Peyer's patch (tissue), 4 donors: ENCODE results near the gene GALNT9. TPM values are rescaled to one million over a fixed set of nuclear protein-coding genes. Genes with fewer than 3 reads are reported as not detected.

Experiments
- DNase-seq, 3 donors: peaks; one replicate each; pipeline ENCODE4 v3.0.0-alpha.2; 2017 to 2019
- H3K27ac ChIP-seq, 4 donors: fragments of 200-600 bp; sonication (generic); one replicate each; pipeline ENCODE4 v1.5.1; 2016 to 2019
- H3K27me3 ChIP-seq, 2 donors: fragments of 200-600 bp; sonication (generic); one replicate each; pipeline ENCODE4 v1.5.1; 2019
- H3K36me3 ChIP-seq, 3 donors: fragments of 200-600 bp; sonication (generic); one replicate each; pipeline ENCODE4 v1.5.1; 2016 to 2019
- H3K4me1 ChIP-seq, 4 donors: fragments of 200-600 bp; sonication (generic); one replicate each; pipeline ENCODE4 v1.5.1; 2016 to 2019
- H3K4me3 ChIP-seq, 4 donors: fragments of 200-600 bp; sonication (generic); 1 replicate in 3 of 4; 2 replicates in 1 of 4; pipeline ENCODE4 v1.5.1; 2016 to 2019; ENCODE audit warnings: mild to moderate bottlenecking in 1 of 4
- H3K9me3 ChIP-seq, 4 donors: fragments of 200-600 bp; sonication (generic); one replicate each; pipeline ENCODE4 v1.5.1; 2016 to 2019; ENCODE audit warnings: mild to moderate bottlenecking in 1 of 4
- CTCF ChIP-seq, 6 experiments: fragments of 450-650 bp in 4 of 6; fragments of 200-600 bp in 2 of 6; sonication (generic) in 1 of 6; IDR thresholded peaks; one replicate each; pipeline ENCODE4 v1.5.1; 2017 to 2019; ENCODE audit warnings: antibody characterized with exemption in 6 of 6, mild to moderate bottlenecking in 3 of 6, moderate library complexity in 1 of 6
- POLR2A ChIP-seq, 2 donors: fragments of 450-650 bp; IDR thresholded peaks; one replicate each; pipeline ENCODE4 v1.5.1; 2017; ENCODE audit warnings: antibody characterized with exemption in 2 of 2, mild to moderate bottlenecking in 2 of 2, moderate library complexity in 2 of 2
- total RNA-seq, 4 donors: library from RNA; depleted of rRNA; stranded (reverse); fragments of >200 nt; gene quantifications; one replicate each; pipeline ENCODE4 v1.1.0, GENCODE V29; 2016

The GALNT9 gene
- total RNA-seq, 4 donors from 2014 or later: not detected

DNA sequence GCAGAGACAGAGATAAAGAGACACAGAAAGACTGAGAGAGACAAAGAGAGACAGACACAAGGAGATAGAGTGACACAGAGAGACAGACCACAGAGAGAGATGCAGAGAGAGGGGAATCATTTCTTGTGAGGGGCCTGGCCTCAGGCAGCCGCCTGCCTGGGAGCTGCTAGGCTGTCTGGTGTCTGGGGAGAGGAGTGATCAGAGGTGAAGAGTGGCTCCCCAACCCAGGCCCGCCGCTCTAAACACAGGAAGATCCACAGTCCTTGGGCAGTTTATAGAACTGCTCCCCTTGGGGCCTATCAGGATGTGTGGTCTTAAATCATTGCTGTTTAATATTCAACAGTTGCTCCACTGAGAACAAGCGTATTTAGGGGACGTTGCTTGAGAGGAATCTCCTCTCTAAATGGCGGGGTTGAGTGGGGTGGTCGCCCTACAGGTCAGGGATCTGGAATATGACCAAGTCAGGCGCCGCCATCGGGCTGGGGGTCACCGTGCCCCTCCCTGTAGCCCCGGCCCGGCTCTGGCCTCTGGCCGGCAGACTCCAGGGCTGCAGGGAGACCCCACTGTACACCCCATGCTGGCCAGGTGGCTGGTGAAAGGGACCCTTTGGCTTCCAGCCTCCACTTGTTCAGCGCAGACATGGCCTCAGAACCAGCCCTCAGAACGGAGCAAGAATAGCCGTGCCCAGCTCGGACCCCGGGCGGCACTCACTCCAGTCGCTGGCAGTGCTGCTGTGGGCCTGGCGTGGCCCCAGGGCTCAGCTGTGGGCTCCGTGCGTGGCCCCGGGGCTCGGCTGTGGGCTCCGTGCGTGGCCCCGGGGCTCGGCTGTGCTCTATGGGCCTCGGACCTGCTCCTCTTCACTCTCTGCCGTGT is 89.4 kb downstream of the GALNT9 start:
- H3K27me3 ChIP-seq: no peaks in the 10 kb centered on the region
- no peak for TF ChIP-seq CTCF (IDR thresholded peaks at IDR 0.05)
- TF ChIP-seq POLR2A (IDR thresholded peaks at IDR 0.05): no peak
- no peak overlapping the region for H3K4me3 ChIP-seq
- no peak for DNase-seq
- H3K4me1 ChIP-seq: no peaks in the 10 kb centered on the region
- H3K36me3 ChIP-seq: no peaks in the 10 kb centered on the region
- no peaks in the 10 kb centered on the region for H3K9me3 ChIP-seq
- no peak overlapping the region for H3K27ac ChIP-seq

DNA sequence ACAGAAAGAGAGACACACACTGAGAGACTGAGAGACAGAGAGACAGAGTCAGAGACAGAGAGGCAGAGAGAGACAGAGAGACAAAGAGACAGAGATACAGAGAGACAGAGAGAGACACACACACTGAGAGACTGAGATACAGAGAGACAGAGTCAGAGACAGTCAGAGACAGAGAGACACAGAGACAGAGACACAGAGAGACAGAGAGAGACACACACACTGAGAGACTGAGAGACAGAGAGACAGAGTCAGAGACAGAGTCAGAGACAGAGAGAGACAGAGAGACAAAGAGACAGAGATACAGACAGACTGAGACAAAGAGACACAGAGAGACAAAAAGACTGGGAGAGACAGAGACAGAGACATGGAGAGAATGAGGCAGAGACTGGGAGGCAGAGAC is 90.0 kb downstream of the GALNT9 start:
- no peaks in the 10 kb centered on the region for H3K9me3 ChIP-seq
- no peak for TF ChIP-seq CTCF (IDR thresholded peaks at IDR 0.05)
- no peak for TF ChIP-seq POLR2A (IDR thresholded peaks at IDR 0.05)
- H3K36me3 ChIP-seq: no peaks in the 10 kb centered on the region
- H3K4me1 ChIP-seq: no peaks in the 10 kb centered on the region
- no peak overlapping the region for H3K4me3 ChIP-seq
- no peaks in the 10 kb centered on the region for H3K27me3 ChIP-seq
- H3K27ac ChIP-seq: no peak overlapping the region
- no peak for DNase-seq

DNA sequence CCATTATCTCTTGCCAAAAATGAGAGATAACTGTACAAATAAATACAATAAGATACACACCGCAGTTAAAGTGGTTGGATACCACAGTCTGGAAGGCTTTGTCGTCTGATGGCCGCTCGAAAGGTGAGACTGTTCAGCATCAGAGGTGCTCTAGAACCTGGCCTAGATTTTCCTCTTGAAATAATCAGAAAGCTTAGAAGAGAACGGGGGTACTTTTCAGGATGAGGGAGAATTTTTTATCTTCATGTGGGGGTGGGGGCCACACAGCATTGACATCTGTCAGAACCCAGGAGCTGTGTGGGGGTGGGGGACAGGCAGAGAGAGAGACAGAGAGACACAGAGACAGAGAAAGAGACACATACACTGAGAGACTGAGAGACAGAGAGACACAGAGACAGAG is 90.5 kb downstream of the GALNT9 start:
- DNase-seq: no peak
- H3K27me3 ChIP-seq: no peaks in the 10 kb centered on the region
- no peaks in the 10 kb centered on the region for H3K9me3 ChIP-seq
- H3K36me3 ChIP-seq: no peaks in the 10 kb centered on the region
- no peak overlapping the region for H3K4me3 ChIP-seq
- H3K4me1 ChIP-seq: no peaks in the 10 kb centered on the region
- no peak overlapping the region for H3K27ac ChIP-seq
- TF ChIP-seq POLR2A (IDR thresholded peaks at IDR 0.05) (no peak), CTCF (IDR thresholded peaks at IDR 0.05) (no peak)

- no peaks in the 10 kb centered on the region for H3K9me3 ChIP-seq
- H3K27ac ChIP-seq: no peak overlapping the region
- no peaks in the 10 kb centered on the region for H3K27me3 ChIP-seq
- DNase-seq: no peak
- no peak for TF ChIP-seq CTCF (IDR thresholded peaks at IDR 0.05)
- no peak for TF ChIP-seq POLR2A (IDR thresholded peaks at IDR 0.05)
- H3K36me3 ChIP-seq: no peaks in the 10 kb centered on the region
- H3K4me3 ChIP-seq: no peak overlapping the region
- H3K4me1 ChIP-seq: no peaks in the 10 kb centered on the region
Measured at GRCh38 chr12:132238488-132238854, 90.9 kb downstream of the GALNT9 start.

- H3K4me3 ChIP-seq: no peak overlapping the region
- H3K27me3 ChIP-seq: no peaks in the 10 kb centered on the region
- no peak overlapping the region for H3K27ac ChIP-seq
- H3K9me3 ChIP-seq: no peaks in the 10 kb centered on the region
- H3K4me1 ChIP-seq: no peaks in the 10 kb centered on the region
- DNase-seq: no peak
- no peaks in the 10 kb centered on the region for H3K36me3 ChIP-seq
- TF ChIP-seq CTCF (IDR thresholded peaks at IDR 0.05) (no peak), POLR2A (IDR thresholded peaks at IDR 0.05) (no peak)
Measured at GRCh38 chr12:132237772-132238487, 91.5 kb downstream of the GALNT9 start.
